HG03521 (cell line): Measurements from ENCODE around the gene MEIS1.

ENCODE experiments used
- ATAC-seq: cut with Tn5 transposase; IDR thresholded peaks from one replicate; pipeline ENCODE4 v1.9.1; 2021; ENCODE audit warnings: mild to moderate bottlenecking, moderate library complexity; ENCODE audit not compliant: unreplicated experiment

Gene MEIS1

DNA sequence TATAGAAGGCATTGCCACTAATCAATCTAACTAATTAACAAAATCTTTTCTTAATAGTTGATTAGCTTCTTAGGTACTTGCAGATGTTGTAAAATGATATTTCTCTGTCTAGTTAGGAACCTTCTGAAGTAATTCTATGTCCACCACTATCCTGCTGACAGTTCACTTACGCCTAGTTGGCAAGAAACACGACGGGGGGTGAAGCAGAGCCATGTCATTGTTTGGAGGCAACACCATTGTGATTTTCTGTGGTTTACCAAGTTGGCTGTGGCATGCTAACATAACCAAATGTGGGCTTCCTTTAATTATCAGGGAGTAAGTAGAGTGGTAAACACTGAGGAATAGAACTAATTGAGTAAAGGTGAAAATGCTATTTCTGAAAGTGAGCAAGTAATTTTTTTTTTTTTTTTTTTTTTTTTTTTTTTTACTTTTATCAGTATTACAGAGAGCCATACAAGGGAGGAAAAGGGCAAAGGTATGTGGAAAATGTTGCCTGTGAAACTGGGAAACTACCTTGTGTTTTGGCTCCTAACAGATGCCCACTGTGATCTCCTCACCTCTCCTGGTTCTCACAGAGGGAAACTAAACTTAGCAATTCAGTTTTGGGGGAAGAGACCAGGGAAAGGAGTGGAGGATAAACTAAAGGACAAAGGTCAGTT is 126.8 kb downstream of the MEIS1 start:
- no peak for ATAC-seq

DNA sequence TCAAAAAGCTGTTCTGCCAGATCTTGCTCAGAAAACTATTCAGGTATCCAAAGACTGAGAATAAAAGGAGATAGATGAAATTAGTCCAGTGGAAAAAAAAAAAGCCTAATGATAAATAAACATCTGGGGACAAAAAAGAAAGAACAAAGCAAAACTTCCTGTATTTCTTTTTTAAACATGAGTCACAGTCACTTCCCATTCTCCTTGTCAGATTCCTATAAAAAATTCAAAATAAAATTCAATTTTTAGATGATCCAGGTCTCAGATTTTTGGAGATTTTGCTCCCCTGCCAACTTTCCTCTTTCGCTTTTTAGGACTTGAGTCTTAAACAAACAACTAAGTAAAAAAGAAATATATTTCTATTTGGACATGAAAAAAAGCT is 127.4 kb downstream of the MEIS1 start:
- no peak for ATAC-seq

DNA sequence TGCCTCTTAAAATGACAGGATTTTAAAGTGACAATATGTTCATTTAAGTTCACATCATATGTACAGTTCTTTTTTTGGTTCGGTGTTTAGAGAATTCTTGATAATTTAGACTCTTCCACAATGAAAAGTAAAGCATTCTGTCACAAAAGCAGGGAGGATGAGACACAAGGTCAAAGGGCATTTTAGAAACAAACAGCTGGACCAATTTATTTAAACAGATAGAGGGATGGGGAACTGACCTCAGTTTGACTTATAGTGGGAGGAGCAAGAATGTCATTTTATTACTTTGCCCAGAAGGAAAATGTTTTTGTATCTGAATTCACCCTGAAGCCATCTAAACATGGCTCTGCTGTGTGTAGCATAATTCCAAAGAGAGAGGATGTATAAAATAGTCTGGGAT is 128.5 kb downstream of the MEIS1 start:
- no peak for ATAC-seq

DNA sequence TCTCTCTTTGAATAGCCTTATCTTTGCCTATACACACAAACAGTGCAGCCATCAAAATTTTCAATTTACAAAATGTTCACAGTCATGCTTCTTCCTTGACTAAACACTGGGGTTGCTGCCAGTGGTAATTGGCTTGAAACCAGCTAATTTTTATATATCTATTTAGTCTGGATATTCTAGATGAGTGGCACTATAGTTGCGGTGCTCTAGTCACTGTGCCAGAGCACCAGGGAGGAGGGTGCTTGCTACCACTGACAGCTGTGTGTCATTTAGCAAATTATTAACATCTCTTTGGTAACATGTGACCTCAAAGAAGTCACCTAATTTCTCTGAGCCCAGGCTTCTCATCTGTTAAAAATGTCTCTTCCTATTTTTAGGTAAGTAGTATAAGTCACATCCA is 130.4 kb downstream of the MEIS1 start:
- no peak for ATAC-seq

DNA sequence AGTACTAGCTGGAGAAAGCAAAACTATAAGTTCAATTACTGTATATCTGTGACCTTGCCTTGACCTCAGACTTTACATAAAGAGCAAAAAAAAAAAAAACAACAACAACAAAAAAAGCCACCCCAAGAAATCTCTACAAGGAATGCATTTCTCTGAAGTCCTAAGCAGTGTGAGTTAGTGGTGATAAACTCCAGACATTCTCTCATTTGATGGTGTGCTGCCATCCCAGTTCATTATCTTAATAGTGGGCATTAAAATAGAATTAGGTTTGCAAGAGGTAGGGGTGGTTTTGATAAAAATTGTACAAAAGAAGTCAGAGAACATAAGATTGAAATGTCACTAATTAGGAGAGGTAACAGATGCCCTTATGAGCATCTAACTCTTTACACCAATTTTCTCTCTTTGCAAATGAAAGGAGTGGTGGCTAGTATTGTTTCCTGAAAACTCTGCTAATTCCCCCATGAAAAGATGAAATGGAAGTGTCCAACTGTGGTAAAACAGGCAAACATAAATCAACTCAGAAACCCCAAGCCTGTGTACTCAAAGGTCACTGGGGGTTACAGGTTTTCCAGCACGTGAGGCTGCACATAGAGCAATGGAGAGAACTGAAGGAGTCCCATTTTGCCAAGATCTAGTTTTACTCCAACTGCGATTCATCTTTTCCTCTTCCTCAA is 131.9 kb downstream of the MEIS1 start:
- no peak for ATAC-seq

DNA sequence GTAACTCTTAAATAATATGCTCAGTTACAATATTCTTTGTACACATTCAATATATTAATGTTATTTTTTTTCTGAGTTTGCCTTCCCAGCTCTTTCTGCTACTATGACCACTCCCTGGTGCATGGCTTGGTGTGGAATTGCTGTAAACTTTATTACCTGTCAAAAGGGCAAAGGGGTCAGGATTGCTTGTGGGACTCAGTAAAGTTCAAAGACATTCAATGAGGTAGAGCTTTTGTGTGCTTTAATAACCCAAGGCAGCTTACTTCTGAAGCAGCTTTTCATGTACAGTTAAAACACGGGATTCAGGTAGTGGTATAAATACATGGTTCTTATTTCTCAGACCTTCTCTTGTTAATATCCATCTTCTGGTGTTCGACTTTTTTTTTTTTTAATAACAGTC is 132.8 kb downstream of the MEIS1 start:
- no peak for ATAC-seq

DNA sequence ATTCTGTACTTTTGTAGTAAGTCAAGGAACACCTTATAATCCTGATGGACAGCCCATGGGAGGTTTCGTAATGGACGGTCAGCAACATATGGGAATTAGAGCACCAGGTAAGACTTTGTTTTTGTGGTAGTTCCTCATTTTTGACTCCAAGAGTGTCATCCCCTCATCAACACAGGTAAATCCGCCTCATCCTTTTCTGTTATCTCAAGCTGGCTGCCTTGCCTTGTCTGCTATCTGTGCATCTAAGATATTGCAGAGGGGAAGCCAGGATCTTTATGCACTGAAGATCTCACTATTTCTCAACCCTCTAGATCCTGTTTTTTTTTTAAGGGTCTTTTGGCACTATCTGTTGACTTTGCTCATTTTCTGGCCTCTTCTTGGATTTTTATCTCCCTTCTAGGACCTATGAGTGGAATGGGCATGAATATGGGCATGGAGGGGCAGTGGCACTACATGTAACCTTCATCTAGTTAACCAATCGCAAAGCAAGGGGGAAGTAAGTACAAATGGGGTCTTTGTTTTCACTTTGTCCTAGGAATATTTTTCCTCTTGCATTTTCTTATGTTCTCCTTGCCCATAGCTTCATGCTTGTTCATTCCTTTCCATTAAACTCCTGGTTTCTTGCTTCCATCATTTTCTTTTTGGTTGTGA is 133.8 kb downstream of the MEIS1 start:
- no peak for ATAC-seq

DNA sequence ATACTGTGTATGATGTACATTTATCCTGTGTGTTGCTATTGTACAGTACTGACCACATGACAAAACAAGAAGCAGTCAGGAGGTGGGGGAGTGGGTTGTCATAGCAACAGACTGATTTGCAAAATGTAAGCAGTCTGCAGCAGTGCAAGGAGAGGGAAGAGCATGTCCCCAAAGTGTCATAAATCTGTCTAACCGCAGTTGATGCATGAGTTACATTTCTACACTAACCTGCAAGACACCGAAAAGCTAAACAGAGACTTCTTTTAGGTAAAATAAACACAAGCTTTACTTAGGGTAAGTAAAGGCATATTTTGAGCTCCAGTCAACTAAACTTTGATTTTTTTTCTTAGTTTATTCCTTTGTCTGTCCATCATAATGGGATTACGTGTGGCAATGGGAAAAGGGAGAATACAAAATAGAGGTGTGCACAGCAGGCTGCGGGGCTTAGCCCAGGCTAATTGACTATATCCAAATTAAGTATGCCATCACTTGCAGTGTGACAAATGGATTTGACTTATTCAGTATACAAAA is 134.5 kb downstream of the MEIS1 start:
- ATAC-seq, result no peak

DNA sequence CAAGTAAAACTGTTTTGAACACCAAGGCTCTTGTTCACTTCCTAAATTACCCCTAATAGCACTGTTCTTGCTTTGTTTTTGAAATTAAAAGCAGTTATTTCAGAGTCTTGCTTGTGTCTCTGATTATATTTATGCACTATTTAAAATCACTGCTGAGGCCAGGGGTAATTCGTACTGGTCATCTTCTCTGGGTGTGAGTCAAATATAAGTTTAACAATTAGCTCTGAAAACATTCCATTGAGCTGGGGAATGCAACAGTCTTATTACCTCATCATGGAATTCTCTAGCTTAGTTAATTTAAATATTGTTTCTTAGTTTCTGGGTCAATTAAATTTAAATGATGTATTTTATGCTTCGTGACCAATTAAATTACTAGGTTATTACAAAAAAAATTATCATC is 135.0 kb downstream of the MEIS1 start:
- ATAC-seq, result no peak

DNA sequence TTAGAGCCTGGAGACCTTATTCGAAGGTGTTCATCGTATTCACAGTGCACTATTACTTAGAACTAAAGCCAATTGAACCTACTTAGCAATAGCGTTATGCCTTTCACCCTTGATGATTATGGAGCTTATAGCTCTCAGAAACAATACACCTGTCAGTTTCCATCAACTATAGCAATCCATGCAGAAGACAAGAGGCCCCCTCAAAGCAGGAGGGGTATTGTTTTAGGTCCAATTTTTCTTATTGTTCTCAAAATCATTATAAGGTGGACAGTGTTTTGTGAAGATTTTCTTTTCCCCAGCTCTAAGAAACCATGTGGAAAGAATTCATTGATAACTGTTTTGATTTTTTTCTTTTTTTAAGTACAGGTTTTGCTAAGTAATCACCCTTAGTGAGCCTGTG is 135.5 kb downstream of the MEIS1 start:
- ATAC-seq, result no peak

DNA sequence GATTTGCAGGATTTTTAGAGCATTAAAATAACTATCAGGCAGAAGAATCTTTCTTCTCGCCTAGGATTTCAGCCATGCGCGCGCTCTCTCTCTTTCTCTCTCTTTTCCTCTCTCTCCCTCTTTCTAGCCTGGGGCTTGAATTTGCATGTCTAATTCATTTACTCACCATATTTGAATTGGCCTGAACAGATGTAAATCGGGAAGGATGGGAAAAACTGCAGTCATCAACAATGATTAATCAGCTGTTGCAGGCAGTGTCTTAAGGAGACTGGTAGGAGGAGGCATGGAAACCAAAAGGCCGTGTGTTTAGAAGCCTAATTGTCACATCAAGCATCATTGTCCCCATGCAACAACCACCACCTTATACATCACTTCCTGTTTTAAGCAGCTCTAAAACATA is 137.0 kb downstream of the MEIS1 start:
- no peak for ATAC-seq

DNA sequence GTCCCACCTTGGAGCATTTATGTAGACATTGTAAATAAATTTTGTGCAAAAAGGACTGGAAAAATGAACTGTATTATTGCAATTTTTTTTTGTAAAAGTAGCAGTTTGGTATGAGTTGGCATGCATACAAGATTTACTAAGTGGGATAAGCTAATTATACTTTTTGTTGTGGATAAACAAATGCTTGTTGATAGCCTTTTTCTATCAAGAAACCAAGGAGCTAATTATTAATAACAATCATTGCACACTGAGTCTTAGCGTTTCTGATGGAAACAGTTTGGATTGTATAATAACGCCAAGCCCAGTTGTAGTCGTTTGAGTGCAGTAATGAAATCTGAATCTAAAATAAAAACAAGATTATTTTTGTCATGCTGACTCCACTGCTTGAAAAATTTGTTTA is 137.5 kb downstream of the MEIS1 start:
- no peak for ATAC-seq

DNA sequence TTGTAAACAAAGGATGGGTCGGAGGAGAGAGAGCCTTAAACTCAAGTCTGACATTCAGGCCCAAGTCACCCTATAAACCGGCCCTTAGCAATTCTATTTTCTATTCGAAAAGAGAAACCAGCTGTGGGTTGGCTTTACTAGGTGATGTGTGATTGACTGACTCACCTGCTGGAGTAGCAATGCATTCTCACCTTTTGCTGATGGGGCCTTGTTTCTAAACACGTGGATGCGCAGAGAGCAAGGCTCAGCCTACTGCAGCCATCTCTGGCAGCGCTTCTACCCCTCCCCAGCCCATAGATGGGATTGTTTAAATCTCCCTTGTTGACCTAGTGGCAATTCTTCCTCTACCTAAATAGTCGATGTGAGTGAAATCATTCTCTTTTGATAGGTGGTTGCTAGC is 138.5 kb downstream of the MEIS1 start:
- no peak for ATAC-seq

DNA sequence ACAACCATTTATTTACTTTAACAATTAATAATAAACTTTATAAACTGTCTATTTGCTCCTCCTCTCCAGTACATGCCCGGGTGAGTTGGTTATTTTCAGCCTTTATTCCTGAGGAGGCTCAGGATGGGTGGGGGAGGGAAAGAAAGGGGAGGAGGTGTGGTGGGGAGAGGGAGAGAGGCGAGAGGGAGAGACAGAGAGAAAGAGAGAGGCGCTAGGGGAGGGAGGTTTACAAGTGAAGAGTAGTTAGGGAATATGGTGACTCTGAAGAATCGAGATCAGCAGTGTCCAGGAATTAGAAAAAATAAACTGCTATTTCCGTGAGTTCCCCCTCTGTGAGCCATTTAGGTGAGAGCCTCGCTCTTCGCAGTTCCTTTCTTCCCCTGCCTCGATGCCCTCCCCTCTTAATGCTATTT is 138.9 kb downstream of the MEIS1 start:
- no peak for ATAC-seq

DNA sequence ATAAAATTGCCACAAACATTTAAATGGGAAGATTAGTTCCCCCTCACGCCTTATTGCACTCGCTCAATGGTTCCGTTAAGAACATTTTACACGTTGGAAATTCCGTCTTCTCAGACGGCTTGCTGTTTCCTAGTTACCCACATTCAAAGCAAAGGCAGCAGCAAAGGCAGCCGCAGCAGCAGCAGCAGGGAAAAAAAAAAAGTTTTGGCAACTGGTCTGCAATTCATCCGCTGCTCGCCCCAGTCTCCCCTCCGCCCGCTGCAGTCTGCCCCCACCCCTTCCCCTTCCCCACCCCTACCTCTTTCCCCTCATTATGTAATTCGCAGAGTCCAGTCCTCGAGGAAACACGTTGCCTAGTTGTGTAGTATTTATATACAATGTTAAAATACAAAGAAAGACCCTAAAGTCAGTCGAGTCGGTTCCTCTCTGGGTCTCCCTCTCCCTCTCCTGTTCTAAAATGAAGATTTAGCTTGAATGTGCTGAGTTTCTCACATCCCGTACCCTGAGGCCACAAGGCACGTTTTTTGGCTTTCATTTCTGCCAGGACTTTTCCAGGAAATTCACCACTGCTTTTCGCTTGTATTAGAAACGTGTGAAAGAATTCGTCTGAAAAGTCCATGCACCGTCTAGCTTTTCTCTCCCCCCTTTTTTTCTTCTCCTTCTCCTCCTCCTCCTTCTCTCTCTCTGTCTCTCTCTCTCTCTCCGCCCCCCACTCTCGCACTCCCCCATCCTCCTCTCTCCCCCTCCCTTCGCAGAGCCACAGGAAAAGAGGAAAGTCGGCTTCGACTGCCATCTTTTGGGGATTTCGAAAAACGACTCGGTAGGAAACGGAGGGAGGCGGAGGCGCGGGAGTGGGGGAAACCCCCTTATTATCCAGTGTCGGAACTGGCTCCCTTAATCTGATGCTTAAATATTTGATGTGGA is 140.0 kb downstream of the MEIS1 start:
- no peak for ATAC-seq

DNA sequence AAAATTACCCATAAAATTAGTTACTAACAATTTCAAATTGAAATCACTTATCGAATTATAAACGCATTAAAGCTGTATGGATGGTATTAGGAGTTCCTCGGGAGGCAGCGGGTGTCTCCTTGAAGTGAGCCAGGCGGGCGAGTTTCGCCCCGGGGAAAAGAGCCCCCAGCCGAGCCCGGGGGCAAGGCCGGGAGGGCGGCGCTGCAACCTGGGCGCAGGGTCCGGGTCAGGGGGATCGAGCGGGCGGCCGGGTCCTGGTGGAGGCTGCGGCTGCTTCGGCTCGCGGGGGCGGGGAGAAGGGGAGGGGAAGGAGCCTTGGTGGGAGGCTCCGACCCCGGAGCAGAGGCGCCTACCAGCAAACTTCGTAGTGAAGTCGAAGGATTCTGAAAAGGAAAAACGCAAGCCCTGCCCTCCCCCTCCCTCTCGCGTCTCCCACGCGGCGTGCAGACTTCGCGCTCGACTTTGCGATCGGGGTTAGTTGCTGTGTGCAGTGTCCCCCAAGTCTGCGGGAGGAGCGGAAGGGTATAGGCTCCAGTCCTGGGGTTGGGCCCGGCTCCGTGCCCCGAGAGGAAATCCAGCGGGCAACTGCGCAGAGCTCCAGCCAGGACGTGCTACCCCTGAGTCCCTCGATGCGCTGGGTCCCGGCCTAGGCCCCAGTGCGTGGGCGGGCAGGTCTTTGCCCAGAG is 140.8 kb downstream of the MEIS1 start:
- no peak for ATAC-seq

DNA sequence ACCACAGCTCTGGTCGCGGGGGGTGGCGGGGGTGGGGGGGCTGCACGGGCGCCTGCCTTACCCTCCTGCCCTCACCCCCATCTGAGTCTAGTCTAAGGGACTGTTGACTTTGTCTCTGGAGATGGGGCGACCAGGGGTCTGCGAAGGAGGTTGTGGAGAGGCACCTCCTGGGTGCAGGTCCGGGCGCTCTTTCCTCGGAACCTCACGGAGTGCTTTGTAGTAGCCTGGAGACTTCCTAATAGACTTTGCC is 141.3 kb downstream of the MEIS1 start:
- no peak for ATAC-seq

DNA sequence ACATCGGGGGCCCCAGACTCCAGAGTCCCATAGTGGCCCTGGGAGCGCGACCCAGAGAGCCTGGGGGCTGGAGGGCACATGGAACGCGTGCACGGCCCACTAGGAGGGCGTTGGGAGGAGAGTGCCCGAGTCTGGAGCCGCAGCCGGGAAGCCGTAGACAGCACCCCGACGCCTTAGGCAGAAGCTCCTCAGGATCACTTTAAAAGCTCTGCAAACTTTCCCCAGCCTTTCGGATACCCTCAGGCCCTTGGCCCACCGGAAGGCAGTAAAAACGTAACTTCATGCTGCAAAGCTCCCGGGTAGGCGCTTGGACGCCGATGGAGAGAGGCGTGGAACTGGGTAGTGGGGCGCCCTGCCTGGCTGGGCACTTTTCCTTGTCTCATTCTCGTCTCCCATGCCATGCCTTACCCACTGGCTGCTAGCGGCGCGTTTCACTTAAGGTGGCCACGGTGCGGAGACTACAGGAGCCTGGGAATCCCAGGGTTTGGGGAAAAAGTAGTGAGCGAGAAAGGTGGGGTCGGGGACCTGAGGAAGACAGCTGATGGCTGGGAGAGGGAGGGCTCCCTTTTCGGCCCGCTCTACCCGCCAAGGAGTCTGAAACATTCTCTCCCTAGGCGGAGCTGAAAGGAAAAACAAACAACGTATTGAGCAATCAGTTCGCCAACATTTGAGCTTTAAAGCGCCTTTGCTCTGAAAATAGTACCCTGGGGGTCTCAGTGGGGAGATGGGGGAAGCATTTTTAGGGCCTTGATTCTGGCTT is 141.8 kb downstream of the MEIS1 start:
- no peak for ATAC-seq

DNA sequence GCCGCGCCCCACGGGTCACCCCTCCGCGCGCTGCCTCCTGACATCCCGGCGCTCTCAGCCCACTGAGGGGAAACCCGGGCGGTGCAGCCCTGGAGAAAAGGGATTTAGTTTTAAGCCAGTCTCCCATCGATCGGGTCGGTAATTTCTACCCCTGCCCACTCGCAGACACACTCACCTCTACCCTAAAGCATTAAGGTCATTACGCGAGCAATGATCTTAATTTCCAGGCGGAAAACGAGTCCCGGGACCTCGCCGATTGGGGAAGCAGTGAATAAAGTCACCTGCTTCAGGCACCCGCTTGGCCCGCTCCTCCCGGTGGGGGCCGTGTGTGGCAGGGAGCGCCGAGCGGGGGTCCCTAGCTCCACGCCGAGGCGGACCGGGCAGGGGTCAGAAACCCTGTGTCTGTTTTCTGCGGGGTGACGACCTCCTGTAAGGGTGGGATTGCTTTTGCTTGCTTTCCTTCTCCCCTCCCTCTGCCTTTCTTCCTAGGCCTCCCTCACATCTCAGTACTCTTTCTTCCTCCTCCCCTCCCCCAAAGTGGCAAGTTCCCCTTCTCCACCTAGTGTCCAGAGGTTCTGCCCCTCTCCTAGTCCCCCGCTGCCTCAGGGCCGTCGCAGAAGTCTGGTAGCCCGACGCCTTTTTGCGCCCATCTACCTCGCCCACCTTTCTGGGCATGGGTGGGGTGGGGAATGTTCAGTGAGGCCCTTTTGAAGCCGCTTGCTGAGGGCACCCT is 142.6 kb downstream of the MEIS1 start:
- ATAC-seq, result no peak
